Inferior parietal cortex (tissue), 1 donor: ENCODE measurements around the gene ACACA.
"Not testable (repeated sequence)": the region's sequence is repeated elsewhere in the genome, so short reads cannot be mapped to it uniquely, and the experiment has no call there.

Experiments used
- DNase-seq: peaks from one replicate; pipeline ENCODE4 v3.0.0-alpha.2; 2016; ENCODE audit errors: extremely low spot score

Gene ACACA

DNA sequence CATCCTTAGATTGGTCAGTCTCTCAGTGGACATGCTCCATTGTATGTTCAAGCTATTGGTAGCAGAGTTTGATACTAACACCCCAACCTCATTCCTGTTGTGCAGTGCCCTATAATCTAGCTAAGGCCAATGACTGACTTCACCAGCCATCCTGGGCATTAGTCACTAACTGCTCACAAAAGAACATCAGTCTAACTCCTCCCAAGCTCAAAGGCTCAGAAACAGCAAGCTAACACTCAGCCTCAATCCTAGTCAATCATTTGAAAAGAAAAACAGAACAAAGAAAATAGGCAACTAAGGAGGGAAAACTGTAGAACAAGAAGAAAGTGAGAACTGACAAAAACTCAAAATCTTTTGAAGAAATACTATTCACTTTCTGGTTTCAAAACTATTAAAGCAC, 229.9 kb downstream of the ACACA start:
- no peak for DNase-seq

DNA sequence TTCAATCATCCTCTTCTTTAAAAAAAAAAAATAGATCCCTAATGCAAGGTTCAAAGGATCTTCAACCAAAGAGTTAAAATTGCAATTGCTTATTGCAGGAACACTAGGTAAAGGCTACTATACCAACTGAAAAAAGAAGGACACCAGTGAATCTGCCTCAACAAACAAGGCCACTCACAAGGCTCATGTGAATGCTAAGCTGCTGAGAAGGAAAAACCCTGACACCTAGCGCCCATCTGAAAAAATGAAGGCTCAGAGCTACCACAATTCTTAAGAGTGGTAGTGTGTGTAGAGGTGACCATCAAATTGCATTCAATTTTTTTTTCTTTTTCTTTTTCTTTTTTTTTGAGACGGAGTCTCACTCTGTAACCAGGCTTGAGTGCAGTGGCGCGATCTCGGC, 232.4 kb downstream of the ACACA start:
- peak; percentile 76 for DNase-seq

DNA sequence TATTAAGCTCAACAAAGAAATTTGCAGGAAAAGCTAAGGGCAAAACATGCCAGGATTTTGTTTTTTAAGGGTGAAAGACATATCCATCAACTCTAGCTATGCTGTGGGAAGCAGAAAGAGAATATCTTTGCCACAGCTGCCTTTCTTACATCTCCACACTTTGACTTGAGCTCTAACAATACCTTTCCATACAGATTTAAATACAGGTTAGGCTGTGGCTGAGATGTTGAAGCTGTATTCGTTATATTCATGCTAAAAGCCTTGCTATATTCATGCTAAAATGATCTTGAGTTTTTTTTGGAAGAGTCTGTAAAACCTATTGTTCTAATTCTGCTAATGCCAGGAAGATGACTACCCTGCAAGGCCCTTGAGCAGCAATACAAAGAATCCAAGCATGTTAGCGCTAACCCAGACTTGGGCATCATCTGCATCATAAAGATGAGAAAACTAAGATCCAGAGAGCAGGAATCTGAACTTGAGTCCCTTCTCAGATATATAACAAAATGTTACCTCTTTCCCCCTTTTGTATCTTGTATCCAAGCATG, 235.7 kb downstream of the ACACA start:
- DNase-seq = no peak

GRCh38 chr17:37168731-37169353, 237.8 kb downstream of the ACACA start:
- DNase-seq = no peak

DNA sequence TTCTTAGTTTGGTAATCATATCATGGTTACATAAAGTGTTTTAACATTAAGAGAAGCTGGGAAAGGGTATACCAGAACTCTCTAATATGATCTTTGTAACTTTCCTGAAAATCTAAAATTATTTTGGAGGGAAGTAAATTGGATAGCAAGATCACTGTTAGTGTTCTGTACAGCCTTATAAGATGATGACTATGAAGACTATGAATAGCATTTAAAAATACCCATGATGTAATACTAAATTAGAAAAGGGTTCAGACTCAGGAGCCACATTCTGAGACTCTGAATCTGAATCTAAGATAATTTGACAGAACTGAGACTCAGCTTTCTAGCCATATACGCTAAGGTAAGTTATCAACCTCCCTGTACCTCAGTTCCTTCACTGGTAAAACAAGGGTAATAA, 238.9 kb downstream of the ACACA start:
- no peak for DNase-seq

DNA sequence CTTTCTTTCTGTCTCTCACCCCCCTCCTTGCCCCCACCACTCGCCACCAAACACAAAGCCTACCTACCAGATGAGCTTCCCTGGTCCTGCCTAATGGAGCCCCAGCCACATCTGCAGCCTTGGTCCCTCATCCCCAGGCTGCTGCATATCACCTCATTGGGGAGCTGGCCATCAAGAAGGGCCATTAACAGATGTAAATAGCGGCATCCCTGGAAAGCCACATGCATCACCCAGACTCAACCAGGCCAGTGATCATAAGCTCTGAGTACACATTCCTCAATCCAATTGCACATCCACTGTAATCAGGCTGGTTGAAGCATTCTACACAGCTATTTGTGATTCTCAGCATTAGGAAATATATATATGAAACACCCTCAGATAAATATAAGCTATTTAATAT, 242.6 kb downstream of the ACACA start:
- DNase-seq = no peak

- no peak for DNase-seq
Measured at GRCh38 chr17:37162800-37163199, 243.8 kb downstream of the ACACA start.

- no peak for DNase-seq
Measured at GRCh38 chr17:37160944-37161343, 245.7 kb downstream of the ACACA start.

DNA sequence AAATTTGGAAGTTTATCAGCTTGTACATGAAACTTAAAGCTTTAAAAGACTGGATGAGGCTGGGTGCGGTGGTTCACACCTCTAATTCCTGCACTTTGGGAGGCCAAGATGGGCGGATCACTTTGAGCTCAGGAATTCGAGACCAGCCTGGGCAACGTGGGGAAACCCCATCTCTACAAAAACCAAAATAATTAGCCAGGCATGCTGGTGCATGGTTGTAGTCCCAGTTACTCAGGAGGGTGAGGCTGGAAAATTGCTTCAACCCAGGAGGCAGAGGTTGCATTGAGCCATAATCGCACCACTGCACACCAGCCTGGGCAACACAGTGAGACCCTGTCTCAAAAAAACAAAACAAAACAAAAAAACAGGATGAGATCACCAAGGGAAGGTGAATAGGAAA, 248.3 kb downstream of the ACACA start:
- no peak for DNase-seq

- no peak for DNase-seq
Measured at GRCh38 chr17:37148156-37148555, 258.5 kb downstream of the ACACA start.

GRCh38 chr17:37147301-37147812, 259.3 kb downstream of the ACACA start:
- DNase-seq = no peak

- no peak for DNase-seq
Measured at GRCh38 chr17:37146086-37147064, 260.3 kb downstream of the ACACA start.

DNA sequence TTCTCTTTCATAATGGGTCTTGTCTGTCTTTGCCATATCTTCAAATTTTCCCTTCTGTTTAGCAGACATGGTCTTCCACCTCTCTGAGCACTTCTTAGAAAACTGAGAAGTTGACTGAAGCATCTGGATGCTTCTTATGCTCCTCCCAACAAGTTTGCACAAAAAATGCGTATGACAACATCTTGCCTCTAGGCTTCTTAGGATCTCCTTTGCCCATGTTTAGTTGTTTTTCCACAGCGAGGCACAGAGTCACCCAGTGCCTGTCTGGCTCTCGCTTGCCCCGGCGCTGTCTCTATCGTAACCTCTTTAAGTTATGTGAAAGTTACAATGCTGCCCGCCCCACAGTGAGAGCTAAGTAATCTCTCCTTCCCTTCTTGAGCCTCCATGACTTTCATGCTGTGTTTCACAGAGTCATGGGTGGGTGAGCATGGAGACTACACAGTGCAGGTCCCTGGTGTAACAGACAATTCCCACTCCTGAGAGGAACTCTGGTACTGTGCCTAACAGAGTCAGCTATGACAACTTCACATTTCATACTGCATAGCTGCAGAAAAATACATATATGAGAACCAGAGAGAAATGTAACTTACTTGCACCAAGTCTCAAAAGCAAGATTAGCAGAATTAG, 262.4 kb downstream of the ACACA start:
- DNase-seq = no peak

DNA sequence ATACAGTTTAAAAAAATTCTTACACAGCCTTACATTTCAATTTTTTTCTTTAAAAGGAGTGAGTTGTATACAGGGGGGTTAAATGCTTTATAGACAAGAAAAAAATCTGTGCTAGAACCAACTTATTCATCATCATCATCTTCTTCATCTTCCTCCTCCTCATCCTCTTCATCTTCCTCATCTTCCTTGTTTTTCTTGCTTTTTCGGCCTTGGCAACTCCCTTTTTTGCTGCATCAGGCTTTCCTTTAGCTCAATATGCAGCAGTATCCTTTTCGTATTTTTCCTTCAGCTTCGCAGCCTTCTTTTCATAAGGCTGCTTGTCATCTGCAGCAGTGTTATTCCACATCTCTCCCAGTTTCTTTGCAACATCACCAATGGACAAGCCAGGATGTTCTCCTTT, 263.1 kb downstream of the ACACA start:
- not testable (repeated sequence) for DNase-seq

- DNase-seq = no peak
Measured at GRCh38 chr17:37142294-37142896, 264.2 kb downstream of the ACACA start.

- no peak for DNase-seq
Measured at GRCh38 chr17:37138571-37139120, 268.0 kb downstream of the ACACA start.

DNA sequence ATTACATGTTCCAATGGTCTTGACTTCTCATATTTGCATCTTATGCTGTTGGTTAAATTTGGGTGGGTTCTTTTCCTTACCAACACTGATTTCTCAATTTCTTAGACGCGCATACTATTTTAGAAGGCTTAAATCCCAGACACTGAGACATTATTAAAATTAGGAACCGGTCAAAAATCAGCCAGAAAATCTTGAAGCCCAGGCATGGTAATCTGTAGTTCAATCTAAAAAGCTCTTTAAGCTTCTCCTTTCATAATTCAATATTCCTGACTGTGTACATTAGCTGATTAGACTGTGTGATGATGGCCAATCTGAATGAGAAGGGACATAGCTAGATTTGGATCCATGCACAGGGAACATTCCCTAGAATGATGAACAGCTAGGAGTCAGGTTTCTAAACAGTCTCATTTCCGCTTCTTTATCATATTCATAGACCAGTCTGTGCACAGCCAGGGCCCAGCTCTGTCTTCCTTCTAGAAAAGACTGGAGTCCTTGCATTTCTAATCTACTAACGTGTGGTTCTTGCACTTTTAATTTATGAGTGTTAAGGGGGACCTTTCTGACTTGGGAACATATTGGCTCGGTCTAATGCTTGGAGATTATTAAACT, 268.6 kb downstream of the ACACA start:
- DNase-seq = no peak

DNA sequence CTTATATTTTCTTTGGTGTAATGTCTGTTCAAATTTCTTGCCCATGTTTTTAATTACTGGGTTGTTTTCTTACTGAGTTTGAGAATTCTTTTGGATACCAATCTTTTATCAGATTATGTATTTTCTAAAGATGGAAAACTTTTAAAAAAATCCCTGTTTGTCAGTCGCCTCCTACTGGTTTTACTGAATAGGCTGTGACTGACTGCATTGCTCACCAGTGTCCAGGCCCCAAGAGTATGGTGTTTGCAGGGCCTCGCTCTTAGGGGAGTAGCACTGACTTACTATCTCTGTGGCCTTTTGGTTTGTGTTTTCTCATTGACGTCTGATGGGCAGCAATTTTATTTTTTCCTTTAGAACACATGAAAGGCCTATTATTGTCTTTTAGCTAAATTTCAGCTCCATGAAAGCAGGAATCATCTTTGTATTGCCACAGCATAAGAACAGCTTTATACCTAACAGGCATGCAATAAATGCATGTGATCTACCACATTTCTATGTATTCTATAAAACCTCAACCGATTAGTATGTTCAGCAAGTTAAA, 269.5 kb downstream of the ACACA start:
- no peak for DNase-seq

DNA sequence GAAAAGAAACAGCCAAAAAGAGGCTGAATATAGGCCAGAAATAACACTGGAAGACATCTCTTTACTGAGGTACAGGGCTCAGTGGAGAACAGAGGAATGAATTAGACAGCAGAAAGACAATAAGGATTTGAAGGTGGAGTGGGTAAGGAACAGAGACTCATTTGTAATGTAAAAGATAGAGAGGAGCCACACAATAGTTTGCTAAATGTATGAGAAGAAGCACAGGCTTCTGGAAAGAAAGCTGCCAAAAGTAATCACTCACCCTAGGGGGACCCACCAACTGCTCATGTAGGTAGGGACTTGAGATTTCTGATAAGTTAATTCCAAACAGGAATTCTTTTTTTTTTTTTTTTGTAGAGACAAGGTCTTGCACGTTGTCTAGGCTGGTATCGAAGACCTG, 271.1 kb downstream of the ACACA start:
- no peak for DNase-seq

GRCh38 chr17:37134050-37134449, 272.6 kb downstream of the ACACA start:
- DNase-seq = no peak

DNA sequence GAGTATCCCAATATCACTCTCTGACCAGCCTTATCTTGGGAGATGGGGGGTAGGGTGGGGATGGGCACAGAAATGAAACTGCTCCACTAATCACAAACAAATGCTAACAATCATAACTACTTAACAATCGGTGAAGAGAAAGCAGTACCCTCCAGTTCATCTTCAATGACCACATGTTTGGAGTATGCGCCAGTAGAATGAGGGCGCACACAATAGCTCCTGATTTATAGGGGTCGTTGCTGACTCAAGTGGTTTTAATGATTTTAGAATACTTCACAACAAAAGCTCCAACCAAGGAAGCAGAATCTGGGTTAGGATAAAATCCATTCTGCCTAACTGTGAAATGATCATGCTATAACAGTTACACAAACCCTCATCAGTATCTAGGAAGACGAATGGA, 273.5 kb downstream of the ACACA start:
- no peak for DNase-seq
